GM12878 (cell line): Measurements from ENCODE around the gene ATXN7L3B. TPM values are rescaled to one million over a fixed set of nuclear protein-coding genes. Genes with fewer than 3 reads are reported as not detected.

Source experiments
- ATAC-seq: fragments of 200-7000 bp; cut with Tn5 transposase; 3 replicates; pipeline ENCODE4 v1.9.1; 2020; ENCODE audit warnings: mild to moderate bottlenecking, moderate library complexity
- BruUV-seq: library from RNA; stranded (reverse); fragments of 400-500 nt; replicated peaks from 2 replicates; lab custom pipeline; 2021; lab: Mats Ljungman, UMichigan
- CTCF ChIA-PET: fragments of 300-600 bp; sonication (Branson Sonifier 250); formaldehyde crosslinking; extraction: SDS; loops from one replicate; lab custom pipeline; 2021; ENCODE audit warnings: inconsistent platforms; lab: Yijun Ruan, JAX
- POLR2A ChIA-PET: fragments of 350-600 bp; formaldehyde crosslinking; extraction: SDS; loops from one replicate; lab custom pipeline; 2021; ENCODE audit warnings: inconsistent platforms; lab: Charles Lee
- RAD21 ChIA-PET: fragments of 300-600 bp; sonication (Branson Sonifier 250); formaldehyde crosslinking; loops from one replicate; lab custom pipeline; 2023; ENCODE audit warnings: antibody characterized with exemption; ENCODE audit not compliant: unreplicated experiment; lab: Charles Lee
- SMC1A ChIA-PET: fragments of 300-600 bp; sonication (Branson Sonifier 250); formaldehyde crosslinking; loops from one replicate; lab custom pipeline; 2023; ENCODE audit not compliant: unreplicated experiment, uncharacterized antibody; lab: Charles Lee
- DNase-seq: peaks from one replicate; pipeline ENCODE4 v3.0.0-alpha.2; 2011; ENCODE audit warnings: low read depth, low spot score
- FAIRE-seq: peaks from 3 replicates; lab custom pipeline; 2011; peaks lifted over from hg19 to GRCh38; lab: Jason Lieb, UNC
- H2AFZ ChIP-seq: 2 replicates; pipeline ENCODE4 v1.6.0; 2011; ENCODE audit warnings: low read depth, low read length, control low read depth; ENCODE audit not compliant: control insufficient read depth
- H3K27ac ChIP-seq: 2 replicates; pipeline ENCODE4 v1.5.1; 2011; ENCODE audit warnings: control low read depth; ENCODE audit not compliant: control insufficient read depth, insufficient read depth
- H3K27me3 ChIP-seq, 2 experiments: replicated peaks in 1 of 2; 2 replicates each; pipeline versions ENCODE4 v1.6.0 to v1.6.1; 2011; ENCODE audit warnings: low read length in 1 of 2; ENCODE audit not compliant: control insufficient read depth in 2 of 2, insufficient read depth in 2 of 2
- H3K36me3 ChIP-seq, 2 experiments: 2 replicates each; pipeline ENCODE4 v1.5.1; 2011; ENCODE audit warnings: low read length in 1 of 2; ENCODE audit not compliant: control insufficient read depth in 2 of 2, insufficient read depth in 2 of 2
- H3K4me1 ChIP-seq: 2 replicates; pipeline ENCODE4 v1.6.1; 2011; ENCODE audit warnings: mild to moderate bottlenecking, low read length, moderate library complexity, mixed read lengths; ENCODE audit not compliant: control insufficient read depth, insufficient read depth
- H3K4me2 ChIP-seq: 2 replicates; pipeline ENCODE4 v1.6.0; 2011; ENCODE audit warnings: control low read depth; ENCODE audit not compliant: control insufficient read depth, insufficient read depth
- H3K4me3 ChIP-seq: fragments of 200-600 bp; sonication (generic); 2 replicates; pipeline ENCODE4 v1.5.1; 2016
- H3K79me2 ChIP-seq: 2 replicates; pipeline ENCODE4 v1.6.0; 2011; ENCODE audit warnings: low read length; ENCODE audit not compliant: control insufficient read depth, insufficient read depth
- H3K9ac ChIP-seq: 2 replicates; pipeline ENCODE4 v1.8.0; 2011; ENCODE audit warnings: low read length, control low read depth, mixed read lengths; ENCODE audit not compliant: control insufficient read depth, insufficient read depth
- H3K9me3 ChIP-seq: replicated peaks from 3 replicates; pipeline ENCODE4 v1.5.1; 2011; ENCODE audit warnings: mild to moderate bottlenecking, low read length; ENCODE audit not compliant: control insufficient read depth, insufficient read depth
- H4K20me1 ChIP-seq: 2 replicates; pipeline ENCODE4 v1.6.0; 2011; ENCODE audit not compliant: control insufficient read depth, insufficient read depth
- BHLHE40 ChIP-seq, 2 experiments: fragments of 450-650 bp in 1 of 2; IDR thresholded peaks; 2 replicates each; pipeline ENCODE4 v1.6.1; 2011 to 2017; ENCODE audit warnings: low read depth in 2 of 2, borderline replicate concordance in 1 of 2, improper control_type of control experiment in 1 of 2, low read length in 1 of 2, mild to moderate bottlenecking in 1 of 2
- BRCA1 ChIP-seq: IDR thresholded peaks from 2 replicates; pipeline ENCODE4 v1.6.1; 2011; ENCODE audit warnings: low read depth, low read length, improper control_type of control experiment
- CBFB ChIP-seq: IDR thresholded peaks from 2 replicates; pipeline ENCODE4 v1.6.1; 2016; ENCODE audit warnings: antibody characterized with exemption, low read depth
- GATAD2B ChIP-seq: fragments of 450-650 bp; conservative IDR thresholded peaks from 2 replicates; pipeline ENCODE4 v1.6.1; 2017; ENCODE audit warnings: low read depth, mild to moderate bottlenecking, moderate library complexity
- HDAC2 ChIP-seq: fragments of 200-600 bp; sonication (generic); IDR thresholded peaks from 2 replicates; pipeline ENCODE4 v1.6.1; 2017
- JUND ChIP-seq: IDR thresholded peaks from 2 replicates; pipeline ENCODE4 v1.6.1; 2012; ENCODE audit warnings: low read depth, mild to moderate bottlenecking, low read length, improper control_type of control experiment, moderate library complexity
- MEF2A ChIP-seq: IDR thresholded peaks from 2 replicates; pipeline ENCODE4 v1.6.1; 2011; ENCODE audit warnings: low read depth, mild to moderate bottlenecking, low read length, moderate library complexity; ENCODE audit not compliant: insufficient read depth
- TCF12 ChIP-seq: IDR thresholded peaks from 2 replicates; pipeline ENCODE4 v1.6.1; 2011; ENCODE audit warnings: low read depth, mild to moderate bottlenecking, low read length
- WGBS: methylation state at CpG from one replicate; pipeline ENCODE4 v1.1.6; 2016; ENCODE audit warnings: low lambda C conversion rate; ENCODE audit not compliant: insufficient replicate concordance, insufficient coverage; ENCODE audit errors: missing lambda C conversion rate; 5-methylcytosine and 5-hydroxymethylcytosine counted together
- in situ Hi-C: fragments of 300-500 bp; cut with MboI; formaldehyde crosslinking; loops from 9 replicates; pipeline ENCODE4 v1.14.3; 2018; ENCODE audit warnings: mixed read lengths
- intact Hi-C: fragments of 100-400 bp; cut with micrococcal nuclease; formaldehyde crosslinking; loops from one replicate; pipeline ENCODE4 v1.14.2; 2022; ENCODE audit not compliant: unreplicated experiment
- polyA plus RNA-seq, 11 experiments: library from polyadenylated mRNA; depleted of rRNA in 4 of 11; unstranded in 6 of 11; stranded (reverse) in 5 of 11; fragments of >200 nt; fragmentation: Nextera tagmentation in 4 of 11; fragmentation: Illumina TruSeq in 1 of 11; extraction: Ambion mirVana in 4 of 11; extraction: Trizol in 1 of 11; gene quantifications; 1 replicate in 1 of 11; 2 replicates in 10 of 11; pipeline versions ENCODE4 v1.2.1 to v1.2.3, GENCODE V29; 2011 to 2016; ENCODE audit warnings: inconsistent platforms in 2 of 11, missing spikeins in 2 of 11, low read depth in 1 of 11
- total RNA-seq, 4 experiments: library from RNA; depleted of rRNA in 3 of 4; stranded (reverse); fragments of >200 nt in 3 of 4; fragmentation: Illumina TruSeq in 1 of 4; extraction: Trizol in 1 of 4; gene quantifications; 2 replicates each; pipeline versions ENCODE4 v1.2.1 to v1.2.3, GENCODE V29; 2013 to 2021
- TF ChIP-seq, protein P1 (sequence below): fragments of 450-650 bp; IDR thresholded peaks from 2 replicates; pipeline ENCODE4 v1.6.1; 2017; ENCODE audit warnings: antibody characterized with exemption, mild to moderate bottlenecking, moderate library complexity
- TF ChIP-seq, protein P2 (sequence below): fragments of 150-350 bp; IDR thresholded peaks from 2 replicates; pipeline ENCODE4 v1.6.1; 2014; ENCODE audit warnings: mild to moderate bottlenecking, low read depth, low read length

The ATXN7L3B gene
- total and polyA plus RNA-seq, 10 of the 15 experiments (the other 5 are each of a cell fraction or from before 2014, with no cell fraction given) = 6.3 to 36.1 (median 21.7) TPM

DNA sequence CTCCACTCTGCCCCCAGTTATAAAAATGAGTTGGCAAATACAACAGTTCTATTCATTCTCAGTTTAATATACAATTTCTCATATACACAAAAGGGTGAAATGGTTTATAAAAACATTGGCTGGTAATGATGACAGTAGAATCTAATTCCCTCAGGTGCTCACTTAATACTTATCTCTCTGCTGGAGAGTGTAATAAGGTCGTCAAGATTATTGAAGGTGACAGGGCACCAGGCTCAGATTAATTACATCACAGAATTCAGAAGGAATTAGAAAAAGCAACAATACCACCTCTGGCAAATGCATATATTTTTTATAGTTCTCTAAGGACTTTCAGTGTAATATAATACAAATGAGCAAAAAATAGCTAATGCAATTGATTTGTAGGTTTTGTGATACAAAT, 42.3 kb downstream of the ATXN7L3B start:
- ChIA-PET SMC1A (interaction anchor here (1.3 kb wide), 1 partner anchor 23 kb away, joined by 3 read pairs; no protein-coding TSS in a partner anchor), RAD21 (no interaction called here)

DNA sequence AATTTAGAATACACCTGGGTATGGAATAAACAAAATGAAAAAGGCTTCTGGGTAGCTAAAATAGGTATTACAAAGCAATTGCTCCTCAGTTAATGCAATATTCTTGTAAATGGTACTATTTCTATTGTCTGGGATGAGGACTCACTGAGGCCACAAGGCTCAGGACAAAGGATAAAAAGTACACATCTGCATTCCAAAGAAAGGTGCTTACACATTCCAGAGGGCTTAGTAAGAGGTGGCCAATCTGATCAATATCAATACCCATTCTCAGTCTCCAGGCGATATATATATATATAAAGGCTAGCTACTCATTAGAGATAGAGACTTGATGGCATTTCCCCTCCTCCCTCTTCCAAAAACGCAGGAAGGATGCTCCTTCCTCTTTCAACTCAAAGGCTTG, 43.8 kb downstream of the ATXN7L3B start:
- 6% methylated on average over 2 of the region's 2 CpGs for WGBS
- no peak overlapping the region for H3K4me3 ChIP-seq
- ChIA-PET POLR2A (no interaction called here), RAD21 (no interaction called here), CTCF (interaction anchor here (1.6 kb wide), 1 partner anchor 15 kb away, joined by 3 read pairs; no protein-coding TSS in a partner anchor), SMC1A (interaction anchor here (1.3 kb wide), 1 partner anchor 21 kb away, joined by 3 read pairs; no protein-coding TSS in a partner anchor)
- FAIRE-seq (no peak), ATAC-seq (no peak), DNase-seq (no peak)
- in situ Hi-C loops (no loop called here), intact Hi-C loops (no loop called here)
- no peak overlapping the region for H3K4me2 ChIP-seq
- no TSS peak for BruUV-seq
- no peak overlapping the region for H3K27ac ChIP-seq
- H2AFZ ChIP-seq = no peak overlapping the region
- H4K20me1 ChIP-seq = no peaks in the 10 kb centered on the region
- H3K27me3 ChIP-seq = no peaks in the 10 kb centered on the region
- H3K9ac ChIP-seq = no peak overlapping the region
- H3K4me1 ChIP-seq = no peaks in the 10 kb centered on the region
- no peaks in the 10 kb centered on the region for H3K79me2 ChIP-seq
- H3K36me3 ChIP-seq = no peaks in the 10 kb centered on the region
- no peaks in the 10 kb centered on the region for H3K9me3 ChIP-seq
- no peak for TF ChIP-seq HDAC2
- TF ChIP-seq MEF2A = no peak
- TF ChIP-seq BRCA1 = no peak
- TF ChIP-seq, protein P1, sequence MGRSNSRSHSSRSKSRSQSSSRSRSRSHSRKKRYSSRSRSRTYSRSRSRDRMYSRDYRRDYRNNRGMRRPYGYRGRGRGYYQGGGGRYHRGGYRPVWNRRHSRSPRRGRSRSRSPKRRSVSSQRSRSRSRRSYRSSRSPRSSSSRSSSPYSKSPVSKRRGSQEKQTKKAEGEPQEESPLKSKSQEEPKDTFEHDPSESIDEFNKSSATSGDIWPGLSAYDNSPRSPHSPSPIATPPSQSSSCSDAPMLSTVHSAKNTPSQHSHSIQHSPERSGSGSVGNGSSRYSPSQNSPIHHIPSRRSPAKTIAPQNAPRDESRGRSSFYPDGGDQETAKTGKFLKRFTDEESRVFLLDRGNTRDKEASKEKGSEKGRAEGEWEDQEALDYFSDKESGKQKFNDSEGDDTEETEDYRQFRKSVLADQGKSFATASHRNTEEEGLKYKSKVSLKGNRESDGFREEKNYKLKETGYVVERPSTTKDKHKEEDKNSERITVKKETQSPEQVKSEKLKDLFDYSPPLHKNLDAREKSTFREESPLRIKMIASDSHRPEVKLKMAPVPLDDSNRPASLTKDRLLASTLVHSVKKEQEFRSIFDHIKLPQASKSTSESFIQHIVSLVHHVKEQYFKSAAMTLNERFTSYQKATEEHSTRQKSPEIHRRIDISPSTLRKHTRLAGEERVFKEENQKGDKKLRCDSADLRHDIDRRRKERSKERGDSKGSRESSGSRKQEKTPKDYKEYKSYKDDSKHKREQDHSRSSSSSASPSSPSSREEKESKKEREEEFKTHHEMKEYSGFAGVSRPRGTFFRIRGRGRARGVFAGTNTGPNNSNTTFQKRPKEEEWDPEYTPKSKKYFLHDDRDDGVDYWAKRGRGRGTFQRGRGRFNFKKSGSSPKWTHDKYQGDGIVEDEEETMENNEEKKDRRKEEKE = no peak
- TF ChIP-seq GATAD2B = no peak
- no peak for TF ChIP-seq CBFB
- no peak for TF ChIP-seq BHLHE40 (IDR thresholded peaks at IDR 0.05; ENCODE audit: borderline replicate concordance in 1 of 2, low read depth in 2 of 2, low read length in 1 of 2)
- no peak for TF ChIP-seq TCF12
- TF ChIP-seq, protein P2, sequence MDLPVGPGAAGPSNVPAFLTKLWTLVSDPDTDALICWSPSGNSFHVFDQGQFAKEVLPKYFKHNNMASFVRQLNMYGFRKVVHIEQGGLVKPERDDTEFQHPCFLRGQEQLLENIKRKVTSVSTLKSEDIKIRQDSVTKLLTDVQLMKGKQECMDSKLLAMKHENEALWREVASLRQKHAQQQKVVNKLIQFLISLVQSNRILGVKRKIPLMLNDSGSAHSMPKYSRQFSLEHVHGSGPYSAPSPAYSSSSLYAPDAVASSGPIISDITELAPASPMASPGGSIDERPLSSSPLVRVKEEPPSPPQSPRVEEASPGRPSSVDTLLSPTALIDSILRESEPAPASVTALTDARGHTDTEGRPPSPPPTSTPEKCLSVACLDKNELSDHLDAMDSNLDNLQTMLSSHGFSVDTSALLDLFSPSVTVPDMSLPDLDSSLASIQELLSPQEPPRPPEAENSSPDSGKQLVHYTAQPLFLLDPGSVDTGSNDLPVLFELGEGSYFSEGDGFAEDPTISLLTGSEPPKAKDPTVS = no peak

More for the DNA sequence above, 42.3 kb downstream of the ATXN7L3B start:
- no peak overlapping the region for H3K9ac ChIP-seq
- no peaks in the 10 kb centered on the region for H3K79me2 ChIP-seq
- no peaks in the 10 kb centered on the region for H3K4me1 ChIP-seq
- WGBS = 0% methylated on average over 1 of the region's 1 CpG
- H4K20me1 ChIP-seq = no peaks in the 10 kb centered on the region
- in situ Hi-C loops = no loop called here
- no peak for DNase-seq
- no peak for TF ChIP-seq JUND
- TF ChIP-seq, all 136 proteins: peak for 0
- no peak for FAIRE-seq
- no TSS peak for BruUV-seq
- Histone ChIP-seq H3K27ac (no peak overlapping the region), H3K36me3 (no peaks in the 10 kb centered on the region), H2AFZ (no peak overlapping the region), H3K4me3 (no peak overlapping the region), H3K9me3 (no peaks in the 10 kb centered on the region), H3K27me3 (no peaks in the 10 kb centered on the region), H3K4me2 (no peak overlapping the region)
- no peak for ATAC-seq
- ChIA-PET POLR2A (no interaction called here), CTCF (no interaction called here)
- intact Hi-C loops = no loop called here
